ENCODE measurements around the gene ADSS1. TPM values are rescaled to one million over a fixed set of nuclear protein-coding genes. Genes with fewer than 3 reads are reported as not detected.
A peak's percentile ranks its signal among the peaks of the same experiment; 100 is the strongest.

The ADSS1 gene
- total RNA-seq, 1 experiment from 2014 or later = 19.8 TPM

DNA sequence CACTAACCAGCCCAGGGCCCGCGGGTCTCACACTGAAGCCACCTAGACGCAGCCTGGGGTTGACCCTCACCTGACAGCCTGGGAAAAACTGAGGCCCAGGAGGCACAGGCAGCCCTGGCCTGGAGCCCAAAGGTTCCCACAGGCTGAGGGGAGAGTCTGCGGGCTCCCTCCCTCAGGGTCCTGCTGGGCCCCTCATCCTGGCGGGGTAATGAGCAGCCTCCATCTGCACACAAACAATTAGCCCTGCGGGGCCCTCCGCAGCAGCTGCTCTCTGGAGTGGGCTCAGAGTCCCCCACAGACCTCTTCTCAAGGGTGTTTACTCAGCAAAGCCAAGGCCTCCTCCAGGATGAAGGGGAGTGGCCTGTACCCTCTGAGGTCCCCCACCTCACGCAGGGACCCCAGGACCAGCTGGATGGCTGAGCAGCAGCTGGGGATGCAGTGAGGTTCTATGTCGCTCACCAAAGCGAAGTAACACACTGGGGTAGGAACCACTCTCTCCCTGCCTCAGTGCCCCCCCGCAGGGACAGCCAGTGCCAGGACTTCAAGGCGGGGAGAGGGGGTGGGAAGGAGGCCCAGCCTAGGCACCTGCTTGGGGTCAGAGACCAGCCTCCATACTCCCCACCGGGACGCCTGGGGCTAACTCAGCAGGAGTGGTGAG, 64.3 kb downstream of the ADSS1 start:
- DNase-seq (ENCODE audit: extremely low read depth, low read depth) = no peak

DNA sequence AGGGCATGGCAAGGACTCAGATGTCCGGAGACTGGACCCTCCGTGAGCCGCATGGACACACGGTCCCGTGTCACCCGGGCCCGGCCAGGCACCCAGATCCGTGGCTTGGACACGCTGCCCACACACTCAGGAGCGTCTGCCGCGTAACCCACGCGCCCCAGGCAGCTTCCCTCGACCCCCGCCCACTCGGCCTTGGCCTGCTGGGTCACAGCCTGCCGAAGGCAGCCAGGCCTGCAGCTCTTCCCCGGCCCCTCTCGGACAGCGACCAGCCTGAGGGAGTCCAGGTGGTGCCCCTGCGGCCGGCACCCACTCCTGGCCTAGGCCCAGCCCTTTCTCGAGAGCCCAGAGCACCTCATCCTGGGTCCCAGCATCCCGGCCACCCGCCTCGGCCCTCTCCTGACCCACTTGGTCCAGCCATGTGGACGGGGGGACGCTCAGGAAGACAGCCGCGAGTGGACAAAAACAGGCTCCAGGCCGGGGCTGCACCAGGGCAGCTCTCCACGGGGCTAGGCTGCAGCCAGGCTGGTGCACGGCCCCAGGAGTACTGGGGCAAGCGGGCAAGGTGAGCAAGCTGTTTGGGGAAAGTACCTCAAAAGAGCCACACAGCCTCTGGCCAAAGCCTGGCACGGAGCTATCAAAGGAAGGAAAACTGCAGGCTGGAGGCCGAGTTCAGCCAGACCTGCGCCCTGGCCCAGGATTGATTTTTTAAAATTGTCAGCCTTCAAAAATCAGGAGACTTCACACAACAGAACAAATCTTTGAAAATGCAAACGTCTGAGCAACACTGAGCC, 65.0 kb downstream of the ADSS1 start:
- no peak for DNase-seq (ENCODE audit: extremely low read depth, low read depth)

DNA sequence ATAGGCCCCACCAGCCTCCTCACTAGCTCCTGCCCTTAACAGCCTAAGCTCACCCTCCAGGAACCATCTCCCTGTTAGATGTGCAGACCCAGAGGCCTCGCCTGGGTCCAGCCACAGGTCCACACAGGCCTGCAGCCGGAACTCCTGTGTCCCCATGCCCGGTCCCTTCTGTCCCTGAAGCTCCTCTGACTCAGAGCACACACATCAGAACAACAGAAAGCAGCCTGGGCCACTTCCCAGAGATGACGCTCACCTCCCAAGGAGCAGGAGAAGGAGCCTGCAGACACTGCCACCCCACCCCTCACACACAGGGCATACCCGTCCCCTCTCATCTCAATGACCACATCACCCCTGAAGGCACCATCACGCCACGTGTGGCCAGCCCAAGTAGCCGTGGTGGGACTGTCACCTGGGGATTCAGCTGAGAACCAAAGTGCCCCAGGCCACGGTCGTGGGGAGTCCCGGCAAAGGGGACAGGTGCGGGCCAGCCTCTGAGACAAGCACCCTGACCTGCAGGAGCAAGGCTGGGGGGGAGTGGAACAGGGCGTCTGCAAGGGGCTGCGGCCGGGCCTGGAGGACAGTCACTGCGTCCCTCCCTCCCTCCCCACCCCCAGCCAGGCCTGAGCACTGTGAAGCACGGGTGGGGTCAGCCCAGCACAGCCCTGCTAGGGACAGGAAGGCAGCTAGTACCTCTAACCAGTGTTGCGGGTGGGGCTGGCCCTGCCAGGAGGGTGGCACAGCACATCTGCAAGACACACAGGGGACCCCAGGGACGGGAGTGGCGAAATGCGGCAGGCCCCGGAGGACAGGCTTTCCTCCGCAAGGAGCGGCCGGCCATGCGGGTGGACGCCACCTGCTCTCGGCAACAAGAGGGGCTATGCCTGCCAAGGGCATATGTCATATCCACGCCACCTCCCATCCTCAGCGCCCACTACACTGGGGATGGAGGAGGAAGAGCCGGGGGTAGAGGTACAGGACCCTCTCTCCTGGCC, 66.0 kb downstream of the ADSS1 start:
- no peak for DNase-seq (ENCODE audit: extremely low read depth, low read depth)

DNA sequence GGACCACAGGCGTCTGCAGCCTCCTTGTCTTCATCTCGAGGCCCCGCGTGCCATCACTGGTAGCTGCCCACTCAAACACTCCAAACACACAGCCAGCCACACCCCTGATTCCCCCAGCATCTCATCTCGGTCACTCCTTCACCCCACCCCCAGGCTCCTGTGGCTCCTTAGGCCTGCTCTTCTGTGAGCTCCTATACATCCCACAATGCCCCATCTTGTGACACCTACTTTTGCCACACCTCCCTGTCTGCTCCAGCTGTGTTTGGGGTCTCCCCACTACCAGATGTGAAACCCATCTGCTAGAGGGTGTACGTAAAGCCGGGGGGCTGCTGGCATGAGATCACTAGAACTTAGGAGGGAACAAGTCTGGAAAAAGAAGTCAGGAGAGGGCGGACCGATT, 67.4 kb downstream of the ADSS1 start:
- no peak for DNase-seq (ENCODE audit: extremely low read depth, low read depth)

DNA sequence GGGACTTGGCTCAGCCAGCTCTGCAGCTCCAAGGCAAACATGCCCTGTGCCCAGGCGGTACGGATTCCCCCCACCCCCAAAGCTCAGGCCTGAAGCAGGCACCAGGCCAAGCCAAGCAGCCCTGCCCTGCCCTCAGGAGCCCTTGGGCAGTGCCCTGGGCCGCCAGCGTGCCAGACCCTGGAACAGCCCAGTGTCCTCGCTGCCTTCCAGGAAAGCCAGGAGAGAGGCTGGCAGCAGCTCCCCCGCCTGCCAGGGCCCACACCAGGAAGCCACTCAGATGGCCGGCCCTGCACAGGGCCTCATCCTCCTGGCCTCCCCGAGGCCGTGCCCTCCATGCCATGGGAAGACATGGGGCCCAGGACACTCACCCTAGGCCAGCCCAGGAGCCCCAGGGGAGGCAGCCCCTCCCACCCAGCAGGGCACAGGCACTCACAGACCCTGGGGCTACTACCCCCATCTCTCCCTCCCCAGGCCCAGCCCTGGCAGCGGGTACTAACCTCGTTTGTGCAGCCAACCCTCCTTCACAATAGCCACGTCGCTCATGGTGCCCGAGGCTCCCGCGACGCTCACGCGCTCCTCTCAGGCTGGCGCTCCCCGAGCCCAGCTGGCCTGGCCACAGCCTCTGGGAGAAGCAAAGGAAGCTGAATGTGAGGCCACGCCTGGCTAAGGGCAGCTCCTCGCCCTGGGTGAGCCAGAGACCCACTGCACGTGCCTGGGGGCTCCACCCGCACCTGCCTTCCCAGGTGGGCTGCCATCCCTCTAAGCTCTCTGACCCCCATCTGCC, 68.3 kb downstream of the ADSS1 start:
- DNase-seq (ENCODE audit: extremely low read depth, low read depth) = no peak

DNA sequence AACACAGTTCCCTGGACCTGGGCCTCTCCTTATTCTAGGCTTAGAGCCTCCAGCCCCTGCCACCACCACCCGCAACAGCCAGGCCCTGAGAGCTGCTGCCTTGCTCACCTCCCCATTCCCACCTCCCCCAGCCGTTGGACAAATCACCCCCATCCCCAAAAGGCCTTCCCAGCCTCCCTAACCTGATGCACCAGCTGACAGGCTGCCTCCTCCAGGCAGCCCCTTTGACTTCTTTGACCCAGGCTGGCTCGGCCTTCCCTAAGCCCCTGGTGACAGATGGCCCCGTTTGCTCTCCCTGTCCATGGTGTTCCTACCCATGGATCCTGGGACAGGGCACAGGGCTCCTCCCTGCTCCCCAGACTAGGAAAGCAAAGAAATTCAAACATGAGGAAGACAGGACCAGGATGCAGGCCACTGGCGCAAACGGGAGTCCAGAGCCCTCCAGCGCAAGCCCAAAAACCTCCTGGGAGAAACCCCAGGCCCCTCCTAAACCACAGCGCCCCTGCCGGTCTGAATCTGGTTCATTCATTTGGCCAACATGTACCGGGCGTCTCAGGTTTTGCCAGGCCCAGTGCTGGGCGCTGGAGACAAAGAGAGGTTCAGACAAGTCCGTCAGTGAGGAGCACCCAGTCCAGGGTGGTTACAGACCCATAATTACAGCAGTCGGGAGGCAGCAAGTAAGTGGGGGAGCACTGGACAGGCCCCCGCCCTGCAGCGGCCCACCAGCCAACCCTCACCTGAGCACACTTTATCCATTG, 69.1 kb downstream of the ADSS1 start:
- no peak for DNase-seq (ENCODE audit: extremely low read depth, low read depth)

DNA sequence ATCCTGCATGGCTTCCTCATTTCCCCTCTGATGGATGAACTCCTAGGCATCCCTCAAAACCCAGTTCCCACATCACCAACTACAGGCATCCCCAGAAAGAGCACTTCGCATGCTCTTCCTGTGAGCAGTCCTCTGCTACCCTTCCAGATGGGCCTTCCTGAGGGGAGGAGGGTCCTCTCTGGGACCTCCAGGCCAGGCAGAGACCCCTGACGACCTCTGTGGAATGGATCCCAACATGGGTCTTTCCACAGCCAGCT, 69.6 kb downstream of the ADSS1 start:
- no peak for DNase-seq (ENCODE audit: extremely low read depth, low read depth)

DNA sequence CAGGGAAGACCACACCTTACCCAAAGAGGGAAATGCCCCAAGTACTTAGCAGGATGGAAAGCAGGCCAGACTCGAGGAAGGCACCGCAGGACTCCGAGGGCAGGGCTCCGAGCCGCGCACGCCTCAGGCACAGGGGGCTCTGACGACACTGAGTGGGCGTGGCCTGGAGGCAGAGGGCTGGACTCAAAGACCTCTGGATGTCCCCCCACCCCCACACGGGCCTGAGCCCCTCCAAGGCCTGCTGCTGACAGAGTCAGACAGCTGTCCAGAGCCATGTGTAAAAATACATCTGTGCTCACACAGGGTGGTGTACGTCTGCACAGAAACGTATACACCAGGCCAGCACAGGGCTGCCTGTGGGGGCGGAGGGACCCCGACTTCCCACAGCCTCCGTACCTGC, 70.1 kb downstream of the ADSS1 start:
- DNase-seq (ENCODE audit: extremely low read depth, low read depth) = peak; percentile 48

DNA sequence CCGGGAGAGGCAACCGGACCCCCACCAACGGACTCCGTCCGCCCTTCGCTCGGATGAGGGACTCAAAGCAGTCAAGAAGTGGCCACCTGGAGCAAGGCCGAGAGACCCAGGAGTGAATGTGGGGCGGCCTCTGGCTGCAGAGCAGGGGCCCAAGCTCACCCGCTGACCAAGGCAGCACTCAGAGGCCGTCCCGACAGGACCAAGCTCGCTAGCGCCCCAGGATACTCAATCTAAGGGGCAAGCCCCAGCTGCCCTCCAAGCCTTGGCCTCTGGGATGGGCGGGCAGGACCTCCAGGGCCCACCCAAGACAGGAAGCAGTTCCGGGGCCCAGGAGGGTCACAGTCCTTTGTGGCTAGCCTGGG, 70.6 kb downstream of the ADSS1 start:
- no peak for DNase-seq (ENCODE audit: extremely low read depth, low read depth)

DNA sequence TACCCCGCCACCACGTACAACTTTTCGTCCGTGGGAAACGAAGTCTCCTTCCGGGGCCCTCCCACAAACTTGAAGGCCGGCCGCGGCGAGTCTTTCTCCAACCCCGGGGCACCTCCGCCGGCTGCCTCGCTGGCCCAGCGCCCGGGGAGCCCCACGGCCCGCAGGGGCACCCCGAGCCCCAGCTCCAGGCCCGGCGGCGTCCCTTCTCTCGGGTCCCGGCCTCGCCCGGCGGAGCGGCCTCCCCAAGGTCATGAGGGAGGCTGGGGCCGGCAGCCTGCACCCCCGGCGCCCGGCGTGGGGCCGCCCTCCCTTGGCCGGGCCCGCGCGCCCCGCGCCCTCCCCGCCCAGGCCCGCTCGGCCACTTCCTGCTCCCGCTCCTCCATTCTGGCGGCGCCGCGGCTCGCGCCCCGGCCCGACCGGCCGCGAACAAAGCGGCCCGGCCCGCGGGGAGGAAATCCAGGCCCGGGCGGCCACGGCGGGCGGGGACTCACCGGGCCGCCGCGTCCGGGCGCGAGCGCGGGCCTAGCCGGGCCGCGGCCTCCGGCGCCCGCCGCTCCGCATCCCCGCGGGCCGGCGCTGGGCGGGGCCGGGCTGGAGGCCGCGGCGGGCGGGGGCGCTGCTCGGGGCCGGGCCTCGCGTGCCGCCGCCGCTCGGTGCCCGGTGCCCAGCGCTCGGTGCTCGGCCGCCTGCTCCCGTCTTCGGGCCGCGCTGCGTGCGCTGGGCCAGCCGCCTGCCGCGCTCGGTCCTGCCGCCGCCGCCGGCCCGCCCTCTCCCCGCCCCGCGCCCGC, 71.2 kb downstream of the ADSS1 start, which contains the start of gene AKT1:
TSS of gene AKT1 (minus strand) at position 756 of the 788 bp plus-strand sequence. CDS start 3,105 bp downstream, outside the sequence.
- DNase-seq (ENCODE audit: extremely low read depth, low read depth) = no peak

DNA sequence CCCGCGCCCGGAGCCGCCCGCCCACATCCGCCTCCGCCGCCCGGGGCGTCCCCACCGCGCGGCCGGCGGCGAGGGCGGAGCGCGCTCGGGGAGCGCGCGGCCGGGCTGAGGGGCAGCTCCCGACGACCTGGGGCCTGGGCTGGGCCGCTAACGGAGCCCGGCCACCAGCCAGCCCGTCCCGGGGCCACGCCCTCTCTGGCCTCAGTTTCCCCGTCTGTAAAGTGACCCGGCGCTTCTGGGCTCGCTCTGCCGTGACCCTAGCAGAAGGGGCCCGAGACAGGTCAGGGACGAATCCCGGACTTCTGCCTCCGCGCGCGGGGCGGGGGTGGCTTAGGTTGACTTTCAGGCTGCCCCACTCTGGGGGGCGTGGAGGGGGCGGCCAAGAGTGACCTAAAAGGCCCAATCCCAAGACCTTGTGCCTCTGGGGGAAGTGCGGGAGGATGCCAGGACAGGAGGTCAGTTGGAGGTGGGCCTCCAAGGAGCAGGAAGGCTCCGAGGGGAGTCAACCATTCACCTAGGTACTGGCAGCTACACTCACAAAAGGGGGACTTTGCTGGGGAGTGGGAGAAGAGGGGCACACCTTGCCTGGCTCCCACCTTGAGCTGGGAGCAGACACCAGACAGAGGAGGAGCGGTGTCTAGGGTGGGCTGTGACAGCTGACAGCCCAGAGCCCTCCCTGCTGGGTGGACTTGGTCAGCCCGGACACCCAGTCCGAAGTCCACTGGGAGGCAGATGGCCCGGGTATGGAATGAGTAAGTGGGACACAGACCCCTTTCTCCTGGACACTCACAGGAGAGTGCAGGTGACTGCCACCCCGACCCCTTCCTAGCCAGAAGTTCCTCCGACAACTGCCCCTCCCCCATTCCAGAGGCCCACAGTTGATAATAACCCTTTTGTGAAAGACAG, 72.0 kb downstream of the ADSS1 start:
- peak; percentile 46 for DNase-seq (ENCODE audit: extremely low read depth, low read depth)

DNA sequence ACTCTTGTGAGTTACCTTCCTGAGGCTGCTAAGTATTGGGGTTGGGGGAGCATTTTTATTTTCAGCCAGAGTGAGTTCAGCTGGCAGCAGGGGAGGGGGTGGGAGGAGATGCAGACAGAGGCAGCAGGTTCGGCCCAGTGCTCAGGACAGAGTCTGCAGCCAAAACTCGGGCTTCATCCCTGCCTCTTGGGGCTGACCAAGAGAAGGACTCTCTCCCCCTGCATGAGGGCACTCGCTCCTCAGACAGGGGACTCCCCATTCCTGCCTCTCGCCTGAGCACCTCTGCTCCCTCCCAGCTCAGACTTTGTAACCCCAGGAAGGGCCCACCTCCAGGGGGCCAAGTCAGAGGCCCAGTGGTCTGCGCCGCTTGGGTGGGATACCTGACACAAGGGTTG, 72.7 kb downstream of the ADSS1 start:
- DNase-seq (ENCODE audit: extremely low read depth, low read depth) = no peak

Small RNA genes within 50 kb of the gene (small RNA-seq; reads per million reads assigned to genes)
- 0 reads per million in 2 experiments for gene MIR4710

Other genes starting within 250 kb of the ADSS1 start
- gene C14orf180, start 144.5 kb upstream of the ADSS1 start, total RNA-seq (2014; rRNA removed; shearing (Covaris generic)) = not detected in 2 replicates
- gene TMEM179, start 119.5 kb upstream of the ADSS1 start, total RNA-seq (2014; rRNA removed; shearing (Covaris generic)) = 3.7 and 3.8 TPM in 2 replicates
- 58.0 and 61.3 TPM in 2 replicates for gene INF2, start 34.6 kb upstream of the ADSS1 start, total RNA-seq (2014; rRNA removed; shearing (Covaris generic))
- gene SIVA1, start 28.9 kb downstream of the ADSS1 start, total RNA-seq (2014; rRNA removed; shearing (Covaris generic)) = 70.0 and 94.5 TPM in 2 replicates
- gene AKT1, start 71.5 kb downstream of the ADSS1 start, total RNA-seq (2014; rRNA removed; shearing (Covaris generic)) = 73.1 and 83.9 TPM in 2 replicates
- 3.1 and 3.5 TPM in 2 replicates for gene ZBTB42, start 76.9 kb downstream of the ADSS1 start, total RNA-seq (2014; rRNA removed; shearing (Covaris generic))
- 9.5 and 12.1 TPM in 2 replicates for gene CEP170B, start 141.0 kb downstream of the ADSS1 start, total RNA-seq (2014; rRNA removed; shearing (Covaris generic))
- gene PLD4, start 200.7 kb downstream of the ADSS1 start, total RNA-seq (2014; rRNA removed; shearing (Covaris generic)) = not detected in 2 replicates